Activated CD4-positive, alpha-beta T cell treated with anti-CD3 and anti-CD28 coated beads, Interleukin-2, Interleukin-4, amounts not matched to agents 100 ng/mL and 50 ng/mL, durations not matched to agents 16 hours and 8 hours (primary cell): ENCODE data around the gene SCAP.
"Not testable (repeated sequence)": the region's sequence is repeated elsewhere in the genome, so short reads cannot be mapped to it uniquely, and the experiment has no call there.

Experiments used
- DNase-seq: peaks from one replicate; pipeline ENCODE4 v3.0.0-alpha.2; 2020; ENCODE audit warnings: low spot score

Gene SCAP

GRCh38 chr3:47480267-47480666, 4.5 kb upstream of the SCAP start:
- not testable (repeated sequence) for DNase-seq

GRCh38 chr3:47479826-47480160, 4.1 kb upstream of the SCAP start:
- DNase-seq = no peak

- DNase-seq = no peak
These were observed 2.3 kb upstream of the SCAP start for GRCh38 chr3:47478022-47478421.

GRCh38 chr3:47476644-47477199, 981 bp upstream of the SCAP start:
- no peak for DNase-seq

GRCh38 chr3:47476330-47476626, 537 bp upstream of the SCAP start:
- DNase-seq = no peak

- peak; percentile 11 for DNase-seq
These were observed 642 bp downstream of the SCAP start for GRCh38 chr3:47475029-47475569.

GRCh38 chr3:47473391-47473790, 2.4 kb downstream of the SCAP start:
- no peak for DNase-seq

- no peak for DNase-seq
These were observed 6.1 kb downstream of the SCAP start for GRCh38 chr3:47469616-47470015.

GRCh38 chr3:47468315-47468714, 7.4 kb downstream of the SCAP start:
- not testable (repeated sequence) for DNase-seq

GRCh38 chr3:47464588-47464987, 11.2 kb downstream of the SCAP start:
- DNase-seq = no peak

- not testable (repeated sequence) for DNase-seq
These were observed 16.1 kb downstream of the SCAP start for GRCh38 chr3:47459534-47460085.

- no peak for DNase-seq
These were observed 18.8 kb downstream of the SCAP start for GRCh38 chr3:47456984-47457383.

- DNase-seq = no peak
These were observed 19.8 kb downstream of the SCAP start for GRCh38 chr3:47455806-47456452.

- DNase-seq = no peak
These were observed 23.1 kb downstream of the SCAP start for GRCh38 chr3:47452453-47453215.

- DNase-seq = no peak
These were observed 31.6 kb downstream of the SCAP start for GRCh38 chr3:47444103-47444502.

- no peak for DNase-seq
These were observed 32.1 kb downstream of the SCAP start for GRCh38 chr3:47443611-47443995.

GRCh38 chr3:47441796-47442551, 33.8 kb downstream of the SCAP start:
- no peak for DNase-seq

GRCh38 chr3:47440131-47440530, 35.6 kb downstream of the SCAP start:
- DNase-seq = no peak

GRCh38 chr3:47436180-47436579, 39.6 kb downstream of the SCAP start:
- DNase-seq = no peak

GRCh38 chr3:47434849-47435248, 40.9 kb downstream of the SCAP start:
- no peak for DNase-seq

- DNase-seq = no peak
These were observed 41.9 kb downstream of the SCAP start for GRCh38 chr3:47433796-47434195.

GRCh38 chr3:47432673-47433072, 43.1 kb downstream of the SCAP start:
- DNase-seq = no peak
